NCI-H187 treated with DMSO at 0.1 percent for 48 hours (cell line): ENCODE results near the gene BCL7C.
"Not testable (repeated sequence)": the region's sequence is repeated elsewhere in the genome, so short reads cannot be mapped to it uniquely, and the experiment has no call there.

Experiments
- DNase-seq: peaks from one replicate; lab custom pipeline; 2025; lab: John Stamatoyannopoulos, UW

BCL7C gene

GRCh38 chr16:30860729-30861128 is 33.1 kb downstream of the BCL7C start:
- DNase-seq, result not testable (repeated sequence)

- DNase-seq, result no peak
Measured at GRCh38 chr16:30858829-30859423, 35.0 kb downstream of the BCL7C start.

- DNase-seq, result no peak
Measured at GRCh38 chr16:30858111-30858495, 35.8 kb downstream of the BCL7C start.

DNA sequence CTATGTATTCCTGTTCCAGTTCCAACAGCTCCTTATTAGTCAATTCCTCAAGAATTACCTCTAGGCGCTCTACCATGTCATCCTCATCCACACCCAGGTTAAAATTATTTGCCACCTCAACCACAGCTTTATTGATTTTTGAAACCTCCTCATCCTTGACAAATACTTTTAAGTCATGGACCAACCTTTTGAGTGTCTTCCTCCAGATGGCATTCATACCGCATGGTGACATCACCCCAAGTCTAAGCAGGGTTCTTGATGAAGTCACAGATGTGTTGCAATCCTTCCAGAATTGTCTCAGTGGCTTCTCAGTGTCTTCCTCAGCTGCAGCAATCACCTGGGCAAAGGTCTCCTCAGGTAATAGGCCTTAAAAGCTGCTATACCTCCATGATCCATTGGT is 40.1 kb downstream of the BCL7C start:
- no peak for DNase-seq

- no peak for DNase-seq
Measured at GRCh38 chr16:30850246-30850645, 43.6 kb downstream of the BCL7C start.

GRCh38 chr16:30846649-30847402 is 47.1 kb downstream of the BCL7C start:
- DNase-seq, result no peak

DNA sequence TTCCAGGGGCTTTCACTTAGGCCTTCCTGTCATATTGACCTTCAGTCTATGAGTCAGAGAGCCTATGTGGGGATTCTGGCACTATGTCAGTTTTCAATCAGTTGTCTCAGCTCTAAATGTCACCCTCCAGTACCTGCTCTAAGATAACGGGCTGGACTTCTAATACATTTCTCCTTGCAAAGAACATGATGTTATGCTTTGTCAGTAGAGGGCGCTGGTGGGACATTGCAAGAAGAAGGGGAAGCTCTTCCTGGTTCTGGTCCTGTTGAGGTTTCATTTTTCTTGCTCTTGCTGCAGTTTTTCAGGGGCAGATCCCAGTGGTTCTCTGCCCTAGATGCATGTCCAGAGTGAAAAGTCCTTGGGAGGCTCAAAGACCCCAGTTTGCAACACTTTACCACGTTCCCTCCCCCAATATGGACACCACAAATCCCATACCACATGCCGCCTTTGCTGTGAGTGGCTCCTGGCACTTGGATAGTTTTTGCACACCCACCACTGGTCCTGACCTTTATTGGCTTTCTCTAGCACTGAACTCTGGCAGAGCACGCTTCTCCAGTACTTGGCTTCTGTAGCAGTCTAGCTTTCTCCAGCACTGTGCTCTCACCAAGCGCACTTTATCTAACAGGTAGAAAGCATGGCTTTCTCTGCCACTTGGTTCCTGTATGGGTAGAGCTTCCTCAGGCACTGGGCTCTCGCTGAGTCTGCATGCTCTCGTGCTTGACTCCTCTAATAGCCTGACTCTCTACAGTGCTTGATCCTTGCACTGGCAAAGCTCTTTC is 49.0 kb downstream of the BCL7C start:
- no peak for DNase-seq

GRCh38 chr16:30844346-30844670 is 49.6 kb downstream of the BCL7C start:
- DNase-seq, result no peak

DNA sequence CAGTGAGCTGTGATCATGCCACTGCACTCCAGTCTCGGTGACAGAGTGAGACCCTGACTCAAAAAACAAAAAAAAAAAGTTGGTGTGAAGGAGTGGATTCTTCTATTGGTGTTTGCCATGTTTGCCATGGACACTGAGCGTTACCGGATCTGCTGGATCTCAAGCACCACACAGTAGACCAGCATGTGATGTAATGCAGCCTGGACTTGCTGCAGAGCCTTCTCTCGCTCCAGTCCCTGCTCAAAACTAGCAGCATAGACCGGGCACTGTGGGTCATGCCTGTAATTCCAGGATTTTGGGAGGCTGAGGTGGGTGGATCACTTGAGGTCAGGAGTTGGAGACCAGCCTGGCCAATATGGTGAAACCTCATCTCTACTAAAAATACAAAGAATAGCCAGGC is 50.4 kb downstream of the BCL7C start:
- DNase-seq, result no peak

DNA sequence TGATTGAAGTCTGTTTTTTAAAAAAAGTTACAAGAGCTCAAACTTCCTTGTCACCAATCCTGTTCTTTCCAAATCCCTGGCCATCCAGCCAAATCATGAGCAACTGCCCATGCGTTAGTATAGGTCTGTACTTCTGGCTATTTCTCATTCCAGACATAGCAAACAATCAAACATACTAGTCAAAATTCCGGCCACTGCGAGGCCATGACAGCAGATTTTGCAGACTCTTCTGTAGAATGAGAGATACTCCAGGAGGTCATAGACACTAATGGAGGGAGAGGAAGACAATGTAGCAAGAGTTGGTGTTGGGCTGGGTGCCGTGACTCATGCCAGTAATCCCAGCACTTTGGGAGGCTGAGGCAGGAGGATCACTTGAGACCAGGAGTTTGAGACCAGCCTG is 50.9 kb downstream of the BCL7C start:
- DNase-seq, result no peak

- no peak for DNase-seq
Measured at GRCh38 chr16:30841332-30841731, 52.5 kb downstream of the BCL7C start.

DNA sequence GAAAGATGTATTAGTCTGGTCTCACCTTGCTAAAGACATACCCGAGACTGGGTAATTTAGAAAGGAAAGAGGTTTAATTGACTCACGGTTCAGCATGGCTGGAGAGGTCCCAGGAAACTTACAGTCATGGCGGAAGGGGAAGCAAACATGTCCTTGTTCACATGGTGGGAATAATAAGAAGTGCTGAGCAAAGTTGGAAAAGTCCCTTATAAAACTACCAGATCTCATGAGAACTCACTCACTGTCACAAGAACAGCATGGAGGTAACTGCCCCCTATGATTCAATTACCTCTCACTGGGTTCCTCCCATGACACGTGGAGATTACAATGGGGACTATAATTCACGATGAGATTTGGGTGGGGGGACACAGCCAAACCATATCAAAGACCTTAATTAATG is 53.3 kb downstream of the BCL7C start:
- no peak for DNase-seq

- no peak for DNase-seq
Measured at GRCh38 chr16:30839523-30840227, 54.2 kb downstream of the BCL7C start.

DNA sequence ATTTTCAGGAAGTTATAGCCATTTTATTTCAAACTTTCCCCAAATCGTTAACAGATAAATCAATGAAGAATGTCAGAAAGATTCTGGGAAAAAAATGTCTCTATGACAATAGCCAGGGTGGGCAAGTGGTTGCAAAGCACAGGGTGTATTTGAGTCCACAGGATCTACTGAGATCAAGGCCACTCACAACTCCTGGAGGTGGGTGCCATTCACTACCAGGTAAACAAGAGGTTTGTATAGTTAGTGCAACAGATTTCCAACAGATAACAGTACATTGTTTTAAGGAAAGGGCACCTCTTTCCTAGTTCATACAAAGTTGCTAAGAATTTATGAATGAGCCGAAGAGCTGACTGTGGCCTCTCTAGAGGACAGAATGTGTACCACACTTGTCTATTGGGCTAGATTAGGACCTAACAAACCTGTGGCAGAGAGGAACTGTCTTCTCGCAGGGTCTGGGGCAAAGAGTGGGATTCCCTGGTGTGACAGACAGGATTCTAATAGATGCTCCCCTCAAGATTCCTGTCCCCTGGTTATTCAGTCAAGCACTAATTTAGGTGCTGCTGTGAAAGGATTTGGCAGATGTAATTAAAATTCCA is 54.9 kb downstream of the BCL7C start:
- no peak for DNase-seq

GRCh38 chr16:30837904-30838303 is 56.0 kb downstream of the BCL7C start:
- no peak for DNase-seq
